Transverse colon (tissue), 4 donors: ENCODE results near the gene NAMPT. TPM values are rescaled to one million over a fixed set of nuclear protein-coding genes. Genes with fewer than 3 reads are reported as not detected.
A peak's percentile ranks its signal among the peaks of the same experiment; 100 is the strongest.

Experiments used
- DNase-seq: peaks from one replicate; pipeline ENCODE4 v3.0.0-alpha.2; 2019
- H3K27ac ChIP-seq, 4 donors: fragments of 200-600 bp; sonication (generic); 2 replicates each; pipeline ENCODE4 v1.5.1; 2016 to 2018; ENCODE audit warnings: inconsistent platforms in 4 of 4
- H3K27me3 ChIP-seq: fragments of 200-600 bp; sonication (generic); 2 replicates; pipeline ENCODE4 v1.5.1; 2017; ENCODE audit warnings: inconsistent platforms
- H3K36me3 ChIP-seq, 4 donors: fragments of 200-600 bp; sonication (generic); 2 replicates each; pipeline ENCODE4 v1.5.1; 2017 to 2019; ENCODE audit warnings: inconsistent platforms in 4 of 4
- H3K4me1 ChIP-seq, 4 donors: fragments of 200-600 bp; sonication (generic); 2 replicates each; pipeline ENCODE4 v1.5.1; 2017 to 2020; ENCODE audit warnings: inconsistent platforms in 4 of 4
- H3K4me3 ChIP-seq, 4 donors: fragments of 200-600 bp; sonication (generic); 1 replicate in 1 of 4; 2 replicates in 3 of 4; pipeline versions ENCODE4 v1.5.1 to v1.6.1; 2017 to 2019; ENCODE audit warnings: inconsistent platforms in 4 of 4
- H3K9me3 ChIP-seq, 2 donors: fragments of 200-600 bp; sonication (generic); 2 replicates each; pipeline ENCODE4 v1.5.1; 2017 to 2019; ENCODE audit warnings: inconsistent platforms in 2 of 2
- EP300 ChIP-seq: sonication (generic); formaldehyde crosslinking; IDR thresholded peaks from one replicate; pipeline ENCODE4 v1.6.1; 2017; ENCODE audit warnings: antibody characterized with exemption, low read depth
- POLR2A ChIP-seq: fragments of 450-650 bp; IDR thresholded peaks from one replicate; pipeline ENCODE4 v1.6.1; 2016; ENCODE audit warnings: antibody characterized with exemption, mild to moderate bottlenecking, moderate library complexity
- POLR2AphosphoS5 ChIP-seq, 3 donors: sonication (generic); formaldehyde crosslinking; IDR thresholded peaks; one replicate each; pipeline ENCODE4 v1.6.1; 2016; ENCODE audit warnings: antibody characterized with exemption in 3 of 3
- WGBS, 2 donors: methylation state at CpG; one replicate each; pipeline ENCODE4 v1.1.5; 2018; ENCODE audit warnings: low coverage in 1 of 2; 5-methylcytosine and 5-hydroxymethylcytosine counted together
- in situ Hi-C, 4 donors: fragments of 200-750 bp; cut with MboI; loops; one replicate each; pipeline versions ENCODE4 v1.15.0 to v1.15.1; 2017; ENCODE audit warnings: low sequenced_read_pairs in 3 of 4, low pct_ligation_motif_present in 1 of 4, low pct_unique_long_range_greater_than_20kb in 1 of 4
- intact Hi-C: fragments of 100-400 bp; cut with DNase I; formaldehyde crosslinking; loops from one replicate; pipeline ENCODE4 v1.15.1; 2023; ENCODE audit warnings: low total_unique reads
- total RNA-seq, 4 donors: library from RNA; depleted of rRNA; stranded (reverse); fragments of >200 nt; gene quantifications; one replicate each; pipeline ENCODE4 v1.1.0, GENCODE V29; 2016
- TF ChIP-seq, protein P1 (sequence below), 5 experiments: fragments of 200-600 bp in 3 of 5; fragments of 450-650 bp in 2 of 5; sonication (generic) in 3 of 5; IDR thresholded peaks; 1 replicate in 2 of 5; 2 replicates in 3 of 5; pipeline ENCODE4 v1.5.1; 2016 to 2017; ENCODE audit warnings: antibody characterized with exemption in 5 of 5, inconsistent platforms in 3 of 5, mild to moderate bottlenecking in 2 of 5, moderate library complexity in 1 of 5

Gene NAMPT
- total RNA-seq = 100 to 1,000 TPM in 2 of 4 donors, 10 to 100 TPM in 2; 31.4 to 132 (median 105) TPM

- in situ Hi-C loops (no loop called here), intact Hi-C loops (no loop called here)
- H3K27me3 ChIP-seq = no peaks in the 10 kb centered on the region
- H3K4me1 ChIP-seq = peaks cover 0 to 71% (median 35%) of the 10 kb centered on the region in 4 donors
- 1% methylated on average over 24 of the region's 32 CpGs; no CpG with 5 or more reads in 1 of the 2 donors for WGBS, 2 donors
- peak within 1 kb of the TSS; percentile 96 to 99 (median 98) for H3K27ac ChIP-seq
- H3K36me3 ChIP-seq = no peaks in the 10 kb centered on the region
- peak; percentile 79 to 97 (median 96) for TF ChIP-seq POLR2AphosphoS5 (IDR thresholded peaks at IDR 0.05)
- TF ChIP-seq, protein P1, sequence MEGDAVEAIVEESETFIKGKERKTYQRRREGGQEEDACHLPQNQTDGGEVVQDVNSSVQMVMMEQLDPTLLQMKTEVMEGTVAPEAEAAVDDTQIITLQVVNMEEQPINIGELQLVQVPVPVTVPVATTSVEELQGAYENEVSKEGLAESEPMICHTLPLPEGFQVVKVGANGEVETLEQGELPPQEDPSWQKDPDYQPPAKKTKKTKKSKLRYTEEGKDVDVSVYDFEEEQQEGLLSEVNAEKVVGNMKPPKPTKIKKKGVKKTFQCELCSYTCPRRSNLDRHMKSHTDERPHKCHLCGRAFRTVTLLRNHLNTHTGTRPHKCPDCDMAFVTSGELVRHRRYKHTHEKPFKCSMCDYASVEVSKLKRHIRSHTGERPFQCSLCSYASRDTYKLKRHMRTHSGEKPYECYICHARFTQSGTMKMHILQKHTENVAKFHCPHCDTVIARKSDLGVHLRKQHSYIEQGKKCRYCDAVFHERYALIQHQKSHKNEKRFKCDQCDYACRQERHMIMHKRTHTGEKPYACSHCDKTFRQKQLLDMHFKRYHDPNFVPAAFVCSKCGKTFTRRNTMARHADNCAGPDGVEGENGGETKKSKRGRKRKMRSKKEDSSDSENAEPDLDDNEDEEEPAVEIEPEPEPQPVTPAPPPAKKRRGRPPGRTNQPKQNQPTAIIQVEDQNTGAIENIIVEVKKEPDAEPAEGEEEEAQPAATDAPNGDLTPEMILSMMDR (IDR thresholded peaks at IDR 0.05) = no peak
- TF ChIP-seq POLR2A = peak; percentile 82
- no peak for TF ChIP-seq EP300
- peak within 1 kb of the TSS; percentile 75 to 98 (median 84) for H3K4me3 ChIP-seq
- no peaks in the 10 kb centered on the region for H3K9me3 ChIP-seq
- DNase-seq = no peak
These were observed at the start of gene NAMPT for GRCh38 chr7:106284714-106285050. NAMPT (minus strand) TSS chr7:106284983; CDS start chr7:106284884, 99 bp downstream.

DNA sequence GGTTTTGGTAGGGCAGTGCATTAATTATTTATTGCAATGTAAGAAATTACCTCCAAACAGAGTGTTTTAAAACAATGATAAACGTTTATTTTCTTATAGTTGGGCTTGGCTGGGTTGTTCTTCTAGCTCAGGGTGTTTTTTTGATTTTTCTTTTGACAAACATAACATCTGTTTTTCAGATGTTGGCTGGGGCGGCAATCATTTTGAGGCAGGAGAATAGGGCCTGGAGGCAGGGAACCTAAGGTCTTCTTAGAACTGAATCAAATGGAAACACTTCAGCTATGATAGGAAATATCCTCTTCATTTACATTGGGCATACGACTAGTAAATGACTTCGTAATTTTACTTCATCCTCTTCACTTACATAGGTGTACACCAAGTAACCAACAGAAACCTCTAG lies 47.4 kb upstream of the NAMPT start:
- TF ChIP-seq EP300 = no peak
- TF ChIP-seq, protein P1 (IDR thresholded peaks at IDR 0.05) = no peak
- TF ChIP-seq POLR2AphosphoS5 (IDR thresholded peaks at IDR 0.05) = no peak
- no peak for TF ChIP-seq POLR2A
- in situ Hi-C loops = no loop called here

DNA sequence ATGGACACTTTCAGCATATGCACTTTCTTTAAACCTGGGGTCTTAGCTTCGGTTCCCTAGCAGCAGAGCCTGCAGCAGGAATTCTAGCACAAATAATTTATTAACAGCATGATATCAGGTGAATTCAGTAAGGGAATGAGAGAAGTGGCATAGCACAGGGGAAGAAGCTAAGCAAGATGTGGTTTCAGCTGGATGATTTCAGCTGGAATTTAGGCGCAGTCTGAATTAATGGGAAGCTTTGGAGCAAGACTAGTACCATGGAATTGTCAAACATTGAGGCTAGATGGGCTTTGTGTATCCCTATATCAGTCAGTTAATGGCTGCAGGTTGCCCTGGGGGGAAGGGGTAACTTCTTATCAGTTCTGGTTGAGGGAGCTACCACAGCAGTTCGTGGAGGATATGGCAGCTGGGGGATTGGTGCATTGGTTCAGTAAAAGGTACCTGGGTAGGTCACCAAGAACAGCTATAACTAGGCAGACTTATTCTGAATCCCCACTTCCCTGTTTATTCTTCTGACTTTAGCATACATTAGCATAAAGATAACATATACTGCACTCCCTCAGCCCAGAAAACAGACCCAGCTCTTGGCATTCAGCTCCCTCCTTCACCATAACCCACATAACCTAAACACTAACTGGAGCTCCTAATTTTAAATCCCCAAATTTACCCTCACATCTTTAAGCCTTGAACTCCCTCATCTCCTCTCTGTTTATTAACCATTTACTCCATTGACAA lies 46.8 kb upstream of the NAMPT start:
- Histone ChIP-seq H3K27ac (no peak overlapping the region), H3K36me3 (no peaks in the 10 kb centered on the region), H3K4me1 (peaks cover 0 to 3% (median 0%) of the 10 kb centered on the region in 4 donors), H3K9me3 (no peaks in the 10 kb centered on the region), H3K4me3 (no peak overlapping the region), H3K27me3 (no peaks in the 10 kb centered on the region)
- DNase-seq = no peak
- in situ Hi-C loops = no loop called here
- intact Hi-C loops = no loop called here
- WGBS, 2 donors = 40 to 47% methylated on average over 2 to 3 of the region's 3 CpGs
- TF ChIP-seq EP300 (no peak), POLR2AphosphoS5 (IDR thresholded peaks at IDR 0.05) (no peak), POLR2A (no peak)
- TF ChIP-seq, protein P1 (IDR thresholded peaks at IDR 0.05) = no peak

More for the DNA sequence above, 47.4 kb upstream of the NAMPT start:
- Histone ChIP-seq H3K4me3 (no peak overlapping the region), H3K27ac (no peak overlapping the region), H3K9me3 (peaks cover 4% of the 10 kb centered on the region in 2 donors), H3K27me3 (no peaks in the 10 kb centered on the region), H3K4me1 (peaks cover 0 to 3% (median 0%) of the 10 kb centered on the region in 4 donors), H3K36me3 (no peaks in the 10 kb centered on the region)
- no peak for DNase-seq
- WGBS, 2 donors = 84 to 85% methylated on average over 3 to 4 of the region's 4 CpGs
- intact Hi-C loops = no loop called here

- no peaks in the 10 kb centered on the region for H3K9me3 ChIP-seq
- H3K27ac ChIP-seq = no peak overlapping the region
- intact Hi-C loops (no loop called here), in situ Hi-C loops (no loop called here)
- peaks cover 0 to 3% (median 0%) of the 10 kb centered on the region in 4 donors for H3K4me1 ChIP-seq
- H3K4me3 ChIP-seq = no peak overlapping the region
- H3K36me3 ChIP-seq = no peaks in the 10 kb centered on the region
- H3K27me3 ChIP-seq = no peaks in the 10 kb centered on the region
- TF ChIP-seq EP300 = no peak
- TF ChIP-seq, protein P1 (IDR thresholded peaks at IDR 0.05) = no peak
- no peak for DNase-seq
These were observed 45.4 kb upstream of the NAMPT start for GRCh38 chr7:106329971-106330733.
